SK-N-SH (cell line): ENCODE measurements around the gene SIK2. TPM values are rescaled to one million over a fixed set of nuclear protein-coding genes. Genes with fewer than 3 reads are reported as not detected.

Experiments
- CTCF ChIA-PET: fragments of 300-600, 350-600 bp; formaldehyde crosslinking; extraction: SDS; loops from one replicate; lab custom pipeline; 2021; lab: Yijun Ruan, JAX
- POLR2A ChIA-PET: fragments of 350-600 bp; sonication (Branson Sonifier 250); formaldehyde crosslinking; extraction: SDS; loops from one replicate; lab custom pipeline; 2020; ENCODE audit warnings: antibody characterized with exemption, inconsistent platforms; lab: Yijun Ruan, JAX
- DNase-seq: peaks from one replicate; pipeline ENCODE4 v3.0.0; 2012
- H2AFZ ChIP-seq: fragments of 200-600 bp; sonication (generic); 2 replicates; pipeline ENCODE4 v1.8.1; 2016; ENCODE audit warnings: antibody characterized with exemption, mild to moderate bottlenecking, low read depth
- H3F3A ChIP-seq: fragments of 200-600 bp; sonication (generic); replicated peaks from 2 replicates; pipeline ENCODE3; 2016; ENCODE audit warnings: antibody characterized with exemption, mild to moderate bottlenecking; ENCODE audit not compliant: insufficient read depth
- H3K27ac ChIP-seq, 2 experiments: fragments of 200-500 bp in 1 of 2; fragments of 200-600 bp in 1 of 2; sonication (Bioruptor generic) in 1 of 2; sonication (generic), shearing (Covaris generic) in 1 of 2; 2 replicates each; pipeline versions ENCODE4 v1.5.1 to v1.6.1; 2014 to 2016; ENCODE audit warnings: low read depth in 2 of 2, inconsistent platforms in 1 of 2, low read length in 1 of 2, mild to moderate bottlenecking in 1 of 2, mixed read lengths in 1 of 2
- H3K27me3 ChIP-seq: fragments of 200-600 bp; sonication (generic), shearing (Covaris generic); 2 replicates; pipeline ENCODE4 v1.6.1; 2016; ENCODE audit warnings: mixed run types; ENCODE audit not compliant: insufficient read depth
- H3K36me3 ChIP-seq, 2 experiments: fragments of 200-500 bp in 1 of 2; fragments of 200-600 bp in 1 of 2; sonication (Bioruptor generic) in 1 of 2; sonication (generic) in 1 of 2; replicated peaks in 1 of 2; 2 replicates each; pipeline versions ENCODE3 to v1.5.1; 2014 to 2016; ENCODE audit warnings: low read length in 1 of 2, mild to moderate bottlenecking in 1 of 2; ENCODE audit not compliant: insufficient read depth in 2 of 2, control insufficient read depth in 1 of 2
- H3K4me1 ChIP-seq, 2 experiments: fragments of 200-500 bp in 1 of 2; fragments of 200-600 bp in 1 of 2; sonication (Bioruptor generic) in 1 of 2; sonication (generic), shearing (Covaris generic) in 1 of 2; 2 replicates each; pipeline versions ENCODE4 v1.5.1 to v1.6.1; 2014 to 2016; ENCODE audit warnings: low read depth in 1 of 2, low read length in 1 of 2, mixed run types in 1 of 2; ENCODE audit not compliant: insufficient read depth in 2 of 2, control insufficient read depth in 1 of 2
- H3K4me2 ChIP-seq: fragments of 200-600 bp; sonication (generic), shearing (Covaris generic); 2 replicates; pipeline ENCODE4 v1.6.1; 2017; ENCODE audit warnings: mixed run types
- H3K4me3 ChIP-seq, 2 experiments: fragments of 200-500 bp in 1 of 2; fragments of 200-600 bp in 1 of 2; sonication (Bioruptor generic) in 1 of 2; sonication (generic), shearing (Covaris generic) in 1 of 2; 2 replicates each; pipeline versions ENCODE4 v1.5.1 to v1.8.1; 2014 to 2016; ENCODE audit warnings: low read depth in 2 of 2, inconsistent platforms in 1 of 2, low read length in 1 of 2, mild to moderate bottlenecking in 1 of 2, mixed read lengths in 1 of 2, moderate library complexity in 1 of 2
- H3K79me2 ChIP-seq: fragments of 200-600 bp; sonication (generic); 2 replicates; pipeline ENCODE4 v1.8.1; 2017; ENCODE audit warnings: mild to moderate bottlenecking; ENCODE audit not compliant: insufficient read depth
- H3K9ac ChIP-seq: fragments of 200-600 bp; sonication (generic); 2 replicates; pipeline ENCODE4 v1.6.1; 2017; ENCODE audit warnings: mixed run types
- H3K9me2 ChIP-seq: fragments of 200-600 bp; sonication (generic); 2 replicates; pipeline ENCODE4 v1.6.1; 2017; ENCODE audit warnings: mixed run types
- H3K9me3 ChIP-seq: fragments of 200-600 bp; sonication (generic); 2 replicates; pipeline ENCODE4 v1.6.1; 2017; ENCODE audit warnings: mixed run types, mild to moderate bottlenecking, moderate library complexity
- H4K20me1 ChIP-seq: fragments of 200-600 bp; sonication (generic); 2 replicates; pipeline ENCODE4 v1.6.1; 2017; ENCODE audit warnings: mild to moderate bottlenecking, mixed run types; ENCODE audit not compliant: insufficient read depth
- CHD2 ChIP-seq: fragments of 150-350 bp; IDR thresholded peaks from 2 replicates; pipeline ENCODE4 v1.6.1; 2018; ENCODE audit warnings: low read length; ENCODE audit not compliant: partially characterized antibody
- ELF1 ChIP-seq: IDR thresholded peaks from 2 replicates; pipeline ENCODE4 v1.4.0; 2012
- EP300 ChIP-seq, 2 experiments: IDR thresholded peaks; 2 replicates each; pipeline versions ENCODE4 v1.4.0 to v1.6.1; 2012; ENCODE audit warnings: borderline replicate concordance in 1 of 2, low read depth in 1 of 2, low read length in 1 of 2
- EZH2phosphoT487 ChIP-seq: fragments of 200-600 bp; sonication (generic); IDR thresholded peaks from 2 replicates; pipeline ENCODE4 v1.6.1; 2017; ENCODE audit warnings: low read depth, mixed run types, mild to moderate bottlenecking, antibody characterized with exemption, moderate library complexity, borderline replicate concordance
- FOSL2 ChIP-seq: IDR thresholded peaks from 2 replicates; pipeline ENCODE4 v1.4.0; 2012; ENCODE audit warnings: low read depth, mild to moderate bottlenecking, moderate library complexity, borderline replicate concordance
- JUND ChIP-seq: IDR thresholded peaks from 2 replicates; pipeline ENCODE4 v1.4.0; 2012
- POLR2AphosphoS5 ChIP-seq: IDR thresholded peaks from 2 replicates; pipeline ENCODE4 v1.6.1; 2012; ENCODE audit warnings: low read depth, low read length
- RFX5 ChIP-seq: IDR thresholded peaks from 2 replicates; pipeline ENCODE4 v1.6.1; 2012; ENCODE audit warnings: mild to moderate bottlenecking, improper control_type of control experiment, low read length
- RXRA ChIP-seq: IDR thresholded peaks from 2 replicates; pipeline ENCODE4 v1.4.0; 2012; ENCODE audit warnings: low read depth, mild to moderate bottlenecking, borderline replicate concordance
- TCF12 ChIP-seq: IDR thresholded peaks from 2 replicates; pipeline ENCODE4 v1.4.0; 2012
- USF2 ChIP-seq: fragments of 150-350 bp; IDR thresholded peaks from 2 replicates; pipeline ENCODE4 v1.6.1; 2017; ENCODE audit warnings: antibody characterized with exemption, low read length, low read depth, borderline replicate concordance
- WGBS: methylation state at CpG from one replicate; pipeline ENCODE4 v1.1.6; 2017; ENCODE audit warnings: low lambda C conversion rate; 5-methylcytosine and 5-hydroxymethylcytosine counted together
- polyA plus RNA-seq, 3 experiments: library from polyadenylated mRNA; depleted of rRNA; stranded (reverse); fragments of >200 nt; gene quantifications; 2 replicates each; pipeline ENCODE4 v1.2.3, GENCODE V29; 2012
- TF ChIP-seq, protein P1 (sequence below): IDR thresholded peaks from 2 replicates; pipeline ENCODE4 v1.4.0; 2012; ENCODE audit warnings: low read depth, borderline replicate concordance
- TF ChIP-seq, protein P2 (sequence below): IDR thresholded peaks from 2 replicates; pipeline ENCODE4; 2012

The SIK2 gene
- polyA plus RNA-seq, 1 of the 3 experiments (the other 2 are of a cell fraction), result 8.9 TPM

- Histone ChIP-seq H3F3A (peaks cover 6% of the 10 kb centered on the region), H3K36me3 (peaks cover 64 to 79% of the 10 kb centered on the region in 2 experiments), H3K9me3 (no peaks in the 10 kb centered on the region), H3K27me3 (no peaks in the 10 kb centered on the region), H3K9me2 (no peaks in the 10 kb centered on the region), H3K79me2 (peaks cover 38% of the 10 kb centered on the region), H2AFZ (no peak overlapping the region), H3K4me3 (no peak overlapping the region), H3K4me2 (no peak overlapping the region)
- POLR2A ChIA-PET, result no interaction called here
- no peak for DNase-seq
- TF ChIP-seq ELF1 (no peak), TCF12 (no peak), RXRA (no peak), EZH2phosphoT487 (no peak)
- TF ChIP-seq, all 33 proteins: peak for 0
- H3K27ac ChIP-seq, result no peak overlapping the region
- no peak overlapping the region for H3K9ac ChIP-seq
- CTCF ChIA-PET, result interaction anchor here (0.9 to 3.0 kb wide), 2 partner anchors 124 to 155 kb away, joined by 3 to 12 read pairs; no protein-coding TSS in a partner anchor
- no peaks in the 10 kb centered on the region for H4K20me1 ChIP-seq
- no peaks in the 10 kb centered on the region; a peak in 1 of 4 replicates for H3K4me1 ChIP-seq
Measured at GRCh38 chr11:111759376-111759775, 157.1 kb downstream of the SIK2 start.

- no peak overlapping the region for H3K27ac ChIP-seq
- H2AFZ ChIP-seq, result no peak overlapping the region
- ChIA-PET POLR2A (no interaction called here), CTCF (interaction anchor here (0.9 to 3.0 kb wide), 3 partner anchors 13 to 155 kb away, joined by 3 to 12 read pairs (median 3); no protein-coding TSS in a partner anchor)
- H3K27me3 ChIP-seq, result no peaks in the 10 kb centered on the region
- no peaks in the 10 kb centered on the region for H4K20me1 ChIP-seq
- 91% methylated on average over 5 of the region's 5 CpGs for WGBS
- H3K4me1 ChIP-seq, result peaks cover 0 to 3% of the 10 kb centered on the region in 2 experiments; a peak in 2 of 4 replicates
- H3K4me2 ChIP-seq, result no peak overlapping the region
- H3K9ac ChIP-seq, result no peak overlapping the region
- peaks cover 6% of the 10 kb centered on the region for H3F3A ChIP-seq
- DNase-seq, result no peak
- no peak overlapping the region for H3K4me3 ChIP-seq
- H3K9me2 ChIP-seq, result no peaks in the 10 kb centered on the region
- H3K9me3 ChIP-seq, result no peaks in the 10 kb centered on the region
- peaks cover 59 to 74% of the 10 kb centered on the region in 2 experiments for H3K36me3 ChIP-seq
- peaks cover 43% of the 10 kb centered on the region for H3K79me2 ChIP-seq
- TF ChIP-seq, protein P1, sequence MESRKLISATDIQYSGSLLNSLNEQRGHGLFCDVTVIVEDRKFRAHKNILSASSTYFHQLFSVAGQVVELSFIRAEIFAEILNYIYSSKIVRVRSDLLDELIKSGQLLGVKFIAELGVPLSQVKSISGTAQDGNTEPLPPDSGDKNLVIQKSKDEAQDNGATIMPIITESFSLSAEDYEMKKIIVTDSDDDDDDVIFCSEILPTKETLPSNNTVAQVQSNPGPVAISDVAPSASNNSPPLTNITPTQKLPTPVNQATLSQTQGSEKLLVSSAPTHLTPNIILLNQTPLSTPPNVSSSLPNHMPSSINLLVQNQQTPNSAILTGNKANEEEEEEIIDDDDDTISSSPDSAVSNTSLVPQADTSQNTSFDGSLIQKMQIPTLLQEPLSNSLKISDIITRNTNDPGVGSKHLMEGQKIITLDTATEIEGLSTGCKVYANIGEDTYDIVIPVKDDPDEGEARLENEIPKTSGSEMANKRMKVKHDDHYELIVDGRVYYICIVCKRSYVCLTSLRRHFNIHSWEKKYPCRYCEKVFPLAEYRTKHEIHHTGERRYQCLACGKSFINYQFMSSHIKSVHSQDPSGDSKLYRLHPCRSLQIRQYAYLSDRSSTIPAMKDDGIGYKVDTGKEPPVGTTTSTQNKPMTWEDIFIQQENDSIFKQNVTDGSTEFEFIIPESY, result no peak
- TF ChIP-seq, protein P2, sequence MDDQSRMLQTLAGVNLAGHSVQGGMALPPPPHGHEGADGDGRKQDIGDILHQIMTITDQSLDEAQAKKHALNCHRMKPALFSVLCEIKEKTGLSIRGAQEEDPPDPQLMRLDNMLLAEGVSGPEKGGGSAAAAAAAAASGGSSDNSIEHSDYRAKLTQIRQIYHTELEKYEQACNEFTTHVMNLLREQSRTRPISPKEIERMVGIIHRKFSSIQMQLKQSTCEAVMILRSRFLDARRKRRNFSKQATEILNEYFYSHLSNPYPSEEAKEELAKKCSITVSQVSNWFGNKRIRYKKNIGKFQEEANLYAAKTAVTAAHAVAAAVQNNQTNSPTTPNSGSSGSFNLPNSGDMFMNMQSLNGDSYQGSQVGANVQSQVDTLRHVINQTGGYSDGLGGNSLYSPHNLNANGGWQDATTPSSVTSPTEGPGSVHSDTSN, result no peak
- TF ChIP-seq JUND (no peak), USF2 (no peak), POLR2AphosphoS5 (no peak), EP300 (IDR thresholded peaks at IDR 0.05; ENCODE audit: borderline replicate concordance in 1 of 2, low read depth in 1 of 2, low read length in 1 of 2) (no peak), FOSL2 (no peak), CHD2 (no peak), RFX5 (no peak)
Measured at GRCh38 chr11:111759778-111760407, 157.6 kb downstream of the SIK2 start.
